GM12878 (cell line): Measurements from ENCODE around the gene CD72. TPM values are rescaled to one million over a fixed set of nuclear protein-coding genes. Genes with fewer than 3 reads are reported as not detected.

Experiments
- ATAC-seq: fragments of 200-7000 bp; cut with Tn5 transposase; 3 replicates; pipeline ENCODE4 v1.9.1; 2020; ENCODE audit warnings: mild to moderate bottlenecking, moderate library complexity
- BruUV-seq: library from RNA; stranded (reverse); fragments of 400-500 nt; replicated peaks from 2 replicates; lab custom pipeline; 2021; lab: Mats Ljungman, UMichigan
- CTCF ChIA-PET: fragments of 300-600 bp; sonication (Branson Sonifier 250); formaldehyde crosslinking; extraction: SDS; loops from one replicate; lab custom pipeline; 2021; ENCODE audit warnings: inconsistent platforms; lab: Yijun Ruan, JAX
- POLR2A ChIA-PET: fragments of 350-600 bp; formaldehyde crosslinking; extraction: SDS; loops from one replicate; lab custom pipeline; 2021; ENCODE audit warnings: inconsistent platforms; lab: Charles Lee
- RAD21 ChIA-PET: fragments of 300-600 bp; sonication (Branson Sonifier 250); formaldehyde crosslinking; loops from one replicate; lab custom pipeline; 2023; ENCODE audit warnings: antibody characterized with exemption; ENCODE audit not compliant: unreplicated experiment; lab: Charles Lee
- SMC1A ChIA-PET: fragments of 300-600 bp; sonication (Branson Sonifier 250); formaldehyde crosslinking; loops from one replicate; lab custom pipeline; 2023; ENCODE audit not compliant: unreplicated experiment, uncharacterized antibody; lab: Charles Lee
- DNase-seq: peaks from one replicate; pipeline ENCODE4 v3.0.0-alpha.2; 2011; ENCODE audit warnings: low read depth, low spot score
- FAIRE-seq: peaks from 3 replicates; lab custom pipeline; 2011; peaks lifted over from hg19 to GRCh38; lab: Jason Lieb, UNC
- H2AFZ ChIP-seq: 2 replicates; pipeline ENCODE4 v1.6.0; 2011; ENCODE audit warnings: low read depth, low read length, control low read depth; ENCODE audit not compliant: control insufficient read depth
- H3K27ac ChIP-seq: 2 replicates; pipeline ENCODE4 v1.5.1; 2011; ENCODE audit warnings: control low read depth; ENCODE audit not compliant: control insufficient read depth, insufficient read depth
- H3K27me3 ChIP-seq, 2 experiments: replicated peaks in 1 of 2; 2 replicates each; pipeline versions ENCODE4 v1.6.0 to v1.6.1; 2011; ENCODE audit warnings: low read length in 1 of 2; ENCODE audit not compliant: control insufficient read depth in 2 of 2, insufficient read depth in 2 of 2
- H3K36me3 ChIP-seq, 2 experiments: 2 replicates each; pipeline ENCODE4 v1.5.1; 2011; ENCODE audit warnings: low read length in 1 of 2; ENCODE audit not compliant: control insufficient read depth in 2 of 2, insufficient read depth in 2 of 2
- H3K4me1 ChIP-seq: 2 replicates; pipeline ENCODE4 v1.6.1; 2011; ENCODE audit warnings: mild to moderate bottlenecking, low read length, moderate library complexity, mixed read lengths; ENCODE audit not compliant: control insufficient read depth, insufficient read depth
- H3K4me2 ChIP-seq: 2 replicates; pipeline ENCODE4 v1.6.0; 2011; ENCODE audit warnings: control low read depth; ENCODE audit not compliant: control insufficient read depth, insufficient read depth
- H3K4me3 ChIP-seq: fragments of 200-600 bp; sonication (generic); 2 replicates; pipeline ENCODE4 v1.5.1; 2016
- H3K79me2 ChIP-seq: 2 replicates; pipeline ENCODE4 v1.6.0; 2011; ENCODE audit warnings: low read length; ENCODE audit not compliant: control insufficient read depth, insufficient read depth
- H3K9ac ChIP-seq: 2 replicates; pipeline ENCODE4 v1.8.0; 2011; ENCODE audit warnings: low read length, control low read depth, mixed read lengths; ENCODE audit not compliant: control insufficient read depth, insufficient read depth
- H3K9me3 ChIP-seq: replicated peaks from 3 replicates; pipeline ENCODE4 v1.5.1; 2011; ENCODE audit warnings: mild to moderate bottlenecking, low read length; ENCODE audit not compliant: control insufficient read depth, insufficient read depth
- H4K20me1 ChIP-seq: 2 replicates; pipeline ENCODE4 v1.6.0; 2011; ENCODE audit not compliant: control insufficient read depth, insufficient read depth
- BHLHE40 ChIP-seq, 2 experiments: fragments of 450-650 bp in 1 of 2; IDR thresholded peaks; 2 replicates each; pipeline ENCODE4 v1.6.1; 2011 to 2017; ENCODE audit warnings: low read depth in 2 of 2, borderline replicate concordance in 1 of 2, improper control_type of control experiment in 1 of 2, low read length in 1 of 2, mild to moderate bottlenecking in 1 of 2
- ESRRA ChIP-seq: IDR thresholded peaks from 2 replicates; pipeline ENCODE4 v1.6.1; 2012; ENCODE audit warnings: mild to moderate bottlenecking, low read length, improper control_type of control experiment
- EZH2 ChIP-seq: IDR thresholded peaks from 2 replicates; pipeline ENCODE4 v1.6.1; 2012; ENCODE audit warnings: low read depth, mild to moderate bottlenecking, control low read depth, inconsistent platforms, low read length, borderline replicate concordance; ENCODE audit not compliant: control insufficient read depth
- FOXM1 ChIP-seq: IDR thresholded peaks from 2 replicates; pipeline ENCODE4 v1.6.1; 2012; ENCODE audit warnings: low read depth, mild to moderate bottlenecking, inconsistent platforms, low read length, moderate library complexity
- MTA3 ChIP-seq: IDR thresholded peaks from 2 replicates; pipeline ENCODE4 v1.6.1; 2012; ENCODE audit warnings: low read length, inconsistent platforms, borderline replicate concordance
- NKRF ChIP-seq: fragments of 450-650 bp; conservative IDR thresholded peaks from 2 replicates; pipeline ENCODE4 v1.6.1; 2017; ENCODE audit warnings: mild to moderate bottlenecking, moderate library complexity
- PBX3 ChIP-seq: IDR thresholded peaks from 2 replicates; pipeline ENCODE4 v1.6.1; 2011; ENCODE audit warnings: mild to moderate bottlenecking, low read depth, low read length, moderate library complexity; ENCODE audit not compliant: insufficient replicate concordance
- RELA ChIP-seq: fragments of 450-650 bp; IDR thresholded peaks from 2 replicates; pipeline ENCODE4 v1.8.0; 2014; ENCODE audit warnings: borderline replicate concordance; ENCODE audit not compliant: partially characterized antibody
- SMC3 ChIP-seq: IDR thresholded peaks from 2 replicates; pipeline ENCODE4 v1.6.1; 2011; ENCODE audit warnings: low read length, improper control_type of control experiment, borderline replicate concordance
- ZZZ3 ChIP-seq: IDR thresholded peaks from 2 replicates; pipeline ENCODE4 v1.6.1; 2011; ENCODE audit warnings: low read depth; ENCODE audit not compliant: control insufficient read depth, insufficient read length
- WGBS: methylation state at CpG from one replicate; pipeline ENCODE4 v1.1.6; 2016; ENCODE audit warnings: low lambda C conversion rate; ENCODE audit not compliant: insufficient replicate concordance, insufficient coverage; ENCODE audit errors: missing lambda C conversion rate; 5-methylcytosine and 5-hydroxymethylcytosine counted together
- in situ Hi-C: fragments of 300-500 bp; cut with MboI; formaldehyde crosslinking; loops from 9 replicates; pipeline ENCODE4 v1.14.3; 2018; ENCODE audit warnings: mixed read lengths
- intact Hi-C: fragments of 100-400 bp; cut with micrococcal nuclease; formaldehyde crosslinking; loops from one replicate; pipeline ENCODE4 v1.14.2; 2022; ENCODE audit not compliant: unreplicated experiment
- polyA plus RNA-seq, 11 experiments: library from polyadenylated mRNA; depleted of rRNA in 4 of 11; unstranded in 6 of 11; stranded (reverse) in 5 of 11; fragments of >200 nt; fragmentation: Nextera tagmentation in 4 of 11; fragmentation: Illumina TruSeq in 1 of 11; extraction: Ambion mirVana in 4 of 11; extraction: Trizol in 1 of 11; gene quantifications; 1 replicate in 1 of 11; 2 replicates in 10 of 11; pipeline versions ENCODE4 v1.2.1 to v1.2.3, GENCODE V29; 2011 to 2016; ENCODE audit warnings: inconsistent platforms in 2 of 11, missing spikeins in 2 of 11, low read depth in 1 of 11
- total RNA-seq, 4 experiments: library from RNA; depleted of rRNA in 3 of 4; stranded (reverse); fragments of >200 nt in 3 of 4; fragmentation: Illumina TruSeq in 1 of 4; extraction: Trizol in 1 of 4; gene quantifications; 2 replicates each; pipeline versions ENCODE4 v1.2.1 to v1.2.3, GENCODE V29; 2013 to 2021
- TF ChIP-seq, protein P1 (sequence below): IDR thresholded peaks from 2 replicates; pipeline ENCODE4 v1.6.1; 2012; ENCODE audit warnings: low read depth, low read length, improper control_type of control experiment
- TF ChIP-seq, protein P2 (sequence below): fragments of 450-650 bp; formaldehyde crosslinking; IDR thresholded peaks from 2 replicates; pipeline ENCODE4 v1.4.0; 2020; ENCODE audit warnings: mild to moderate bottlenecking, moderate library complexity

The CD72 gene
- total and polyA plus RNA-seq, 10 of the 15 experiments (the other 5 are each of a cell fraction or from before 2014, with no cell fraction given) = 2.1 to 14.2 (median 4.4) TPM

DNA sequence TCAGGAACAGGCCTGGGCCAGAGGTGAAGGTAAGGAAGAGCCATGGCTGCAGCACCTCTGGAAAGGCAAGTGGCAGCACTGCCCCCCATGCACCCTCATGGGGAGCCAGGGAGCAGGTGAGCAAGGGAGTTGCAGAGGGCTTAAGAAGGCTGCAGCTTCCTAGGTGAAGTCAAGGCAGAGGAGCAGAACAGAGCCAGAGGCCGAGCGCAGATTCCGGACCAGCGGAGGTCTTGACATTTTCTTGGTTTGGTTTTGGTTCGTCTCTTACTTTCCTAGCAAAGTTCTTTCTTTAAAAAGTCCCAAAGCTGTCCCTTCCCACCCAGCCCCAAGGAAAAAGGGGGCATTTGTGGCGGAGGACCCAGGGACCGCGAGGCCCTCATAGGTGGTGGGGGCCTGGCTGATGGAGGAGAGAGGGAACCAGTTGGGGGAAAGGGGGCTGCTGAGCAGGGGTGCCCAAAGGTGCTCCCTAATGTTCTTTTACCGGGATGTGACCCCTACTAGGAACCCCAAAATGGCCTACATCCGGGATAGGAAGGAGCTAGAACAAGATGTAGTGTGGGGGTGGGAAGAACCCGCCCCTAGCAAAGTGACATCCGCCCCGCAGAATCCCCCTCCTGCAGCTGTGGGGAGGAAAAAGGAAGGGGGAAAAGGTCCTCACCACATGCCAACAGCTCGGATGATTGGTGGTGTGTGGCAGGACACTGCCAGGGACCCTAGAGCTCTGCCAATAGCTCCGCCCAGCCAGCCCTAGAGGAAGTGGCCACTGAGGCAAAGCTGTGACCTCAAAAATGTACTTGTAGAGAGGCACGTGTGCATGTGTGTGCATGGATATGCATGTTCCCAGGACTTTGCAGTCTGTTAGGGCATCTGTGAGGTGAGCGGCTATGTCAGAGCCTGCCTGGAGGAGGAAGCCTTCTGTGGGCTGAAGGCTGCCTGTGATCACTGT lies 914 bp upstream of the CD72 start:
- no peaks in the 10 kb centered on the region; the same call in 1 of the 2 replicates for H3K79me2 ChIP-seq
- no peaks in the 10 kb centered on the region; a peak in 1 of 4 replicates for H3K27me3 ChIP-seq
- H3K4me2 ChIP-seq = peak overlapping the region; percentile 92
- H3K9ac ChIP-seq = peak overlapping the region; percentile 64
- H3K4me1 ChIP-seq = peaks cover 44% of the 10 kb centered on the region
- POLR2A ChIA-PET = interaction anchor here (0.5 to 6.6 kb wide), 15 partner anchors 13 to 210 kb away, joined by 3 to 85 read pairs (median 7); partner anchors contain the start of genes ARHGEF39, CCDC107, CREB3 and FAM221B
- BruUV-seq = no TSS peak
- H3K4me3 ChIP-seq = peak overlapping the region; percentile 0; the same call in 1 of the 2 replicates
- intact Hi-C loops = no loop called here
- WGBS = 48% methylated on average over 17 of the region's 17 CpGs
- H3K36me3 ChIP-seq = no peaks in the 10 kb centered on the region
- no peaks in the 10 kb centered on the region for H4K20me1 ChIP-seq
- peak; percentile 76 for ATAC-seq
- CTCF ChIA-PET = interaction anchor here (0.9 to 9.0 kb wide), 15 partner anchors 8 to 207 kb away, joined by 4 to 101 read pairs (median 7); partner anchors contain the start of genes ARHGEF39, CREB3, SIT1 and TESK1
- SMC1A ChIA-PET = interaction anchor here (1.1 to 3.0 kb wide), 17 partner anchors 8 to 129 kb away, joined by 3 to 36 read pairs (median 7); partner anchors contain the start of genes CCDC107, CREB3, RMRP and SIT1
- H2AFZ ChIP-seq = peak overlapping the region; percentile 62
- FAIRE-seq = peak; percentile 88
- peak overlapping the region; percentile 57 for H3K27ac ChIP-seq
- no peaks in the 10 kb centered on the region for H3K9me3 ChIP-seq
- RAD21 ChIA-PET = interaction anchor here (0.5 to 3.5 kb wide), 19 partner anchors 9 to 164 kb away, joined by 3 to 47 read pairs (median 6); partner anchors contain the start of genes ARHGEF39, CCDC107, CREB3 and RMRP
- peak; percentile 74 for DNase-seq
- in situ Hi-C loops = no loop called here
- TF ChIP-seq ZZZ3 (no peak), NKRF (no peak), RELA (no peak), BHLHE40 (IDR thresholded peaks at IDR 0.05; ENCODE audit: borderline replicate concordance in 1 of 2, low read depth in 2 of 2, low read length in 1 of 2) (peak; percentile 88 to 94), FOXM1 (no peak), PBX3 (no peak), ESRRA (no peak), MTA3 (no peak), EZH2 (no peak), SMC3 (no peak)
- TF ChIP-seq, protein P1, sequence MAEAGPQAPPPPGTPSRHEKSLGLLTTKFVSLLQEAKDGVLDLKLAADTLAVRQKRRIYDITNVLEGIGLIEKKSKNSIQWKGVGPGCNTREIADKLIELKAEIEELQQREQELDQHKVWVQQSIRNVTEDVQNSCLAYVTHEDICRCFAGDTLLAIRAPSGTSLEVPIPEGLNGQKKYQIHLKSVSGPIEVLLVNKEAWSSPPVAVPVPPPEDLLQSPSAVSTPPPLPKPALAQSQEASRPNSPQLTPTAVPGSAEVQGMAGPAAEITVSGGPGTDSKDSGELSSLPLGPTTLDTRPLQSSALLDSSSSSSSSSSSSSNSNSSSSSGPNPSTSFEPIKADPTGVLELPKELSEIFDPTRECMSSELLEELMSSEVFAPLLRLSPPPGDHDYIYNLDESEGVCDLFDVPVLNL = no peak
- TF ChIP-seq, protein P2, sequence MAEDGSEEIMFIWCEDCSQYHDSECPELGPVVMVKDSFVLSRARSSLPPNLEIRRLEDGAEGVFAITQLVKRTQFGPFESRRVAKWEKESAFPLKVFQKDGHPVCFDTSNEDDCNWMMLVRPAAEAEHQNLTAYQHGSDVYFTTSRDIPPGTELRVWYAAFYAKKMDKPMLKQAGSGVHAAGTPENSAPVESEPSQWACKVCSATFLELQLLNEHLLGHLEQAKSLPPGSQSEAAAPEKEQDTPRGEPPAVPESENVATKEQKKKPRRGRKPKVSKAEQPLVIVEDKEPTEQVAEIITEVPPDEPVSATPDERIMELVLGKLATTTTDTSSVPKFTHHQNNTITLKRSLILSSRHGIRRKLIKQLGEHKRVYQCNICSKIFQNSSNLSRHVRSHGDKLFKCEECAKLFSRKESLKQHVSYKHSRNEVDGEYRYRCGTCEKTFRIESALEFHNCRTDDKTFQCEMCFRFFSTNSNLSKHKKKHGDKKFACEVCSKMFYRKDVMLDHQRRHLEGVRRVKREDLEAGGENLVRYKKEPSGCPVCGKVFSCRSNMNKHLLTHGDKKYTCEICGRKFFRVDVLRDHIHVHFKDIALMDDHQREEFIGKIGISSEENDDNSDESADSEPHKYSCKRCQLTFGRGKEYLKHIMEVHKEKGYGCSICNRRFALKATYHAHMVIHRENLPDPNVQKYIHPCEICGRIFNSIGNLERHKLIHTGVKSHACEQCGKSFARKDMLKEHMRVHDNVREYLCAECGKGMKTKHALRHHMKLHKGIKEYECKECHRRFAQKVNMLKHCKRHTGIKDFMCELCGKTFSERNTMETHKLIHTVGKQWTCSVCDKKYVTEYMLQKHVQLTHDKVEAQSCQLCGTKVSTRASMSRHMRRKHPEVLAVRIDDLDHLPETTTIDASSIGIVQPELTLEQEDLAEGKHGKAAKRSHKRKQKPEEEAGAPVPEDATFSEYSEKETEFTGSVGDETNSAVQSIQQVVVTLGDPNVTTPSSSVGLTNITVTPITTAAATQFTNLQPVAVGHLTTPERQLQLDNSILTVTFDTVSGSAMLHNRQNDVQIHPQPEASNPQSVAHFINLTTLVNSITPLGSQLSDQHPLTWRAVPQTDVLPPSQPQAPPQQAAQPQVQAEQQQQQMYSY = no peak
